Cortex of kidney (tissue), 1 donor: Measurements from ENCODE around the gene CGNL1.

Experiments used
- DNase-seq: peaks from one replicate; lab custom pipeline; 2025; lab: John Stamatoyannopoulos, UW

The CGNL1 gene

GRCh38 chr15:57599296-57599810 is 223.0 kb downstream of the CGNL1 start:
- DNase-seq, result no peak

- DNase-seq, result no peak
Measured at GRCh38 chr15:57600197-57600596, 223.9 kb downstream of the CGNL1 start.
